ENCODE measurements around the gene ATE1. TPM values are rescaled to one million over a fixed set of nuclear protein-coding genes. Genes with fewer than 3 reads are reported as not detected.
"Not testable (repeated sequence)": the region's sequence is repeated elsewhere in the genome, so short reads cannot be mapped to it uniquely, and the experiment has no call there.

Gene ATE1
- total RNA-seq, 3 donors from 2014 or later: 25.0 to 46.8 (median 29.5) TPM

GRCh38 chr10:121926671-121927317, 1.0 kb downstream of the ATE1 start:
- no peak for DNase-seq (ENCODE audit: low spot score in 2 of 2)
- Histone ChIP-seq H3K27ac (peak overlapping the region; percentile 99 to 100), H3K36me3 (no peaks in the 10 kb centered on the region), H3K27me3 (no peaks in the 10 kb centered on the region), H3K9me3 (no peaks in the 10 kb centered on the region), H3K4me3 (peak overlapping the region; percentile 96 to 100 (median 98)), H3K4me1 (peaks cover 0 to 4% of the 10 kb centered on the region in 2 donors)
- TF ChIP-seq POLR2AphosphoS5 (IDR thresholded peaks at IDR 0.05) (no peak), POLR2A (IDR thresholded peaks at IDR 0.05) (no peak), CTCF (IDR thresholded peaks at IDR 0.05) (no peak)
- intact Hi-C loops (cut with DNase I; ENCODE audit: low total_unique reads): no loop called here

- no peak for DNase-seq (ENCODE audit: low spot score in 2 of 2)
- no peak for TF ChIP-seq CTCF (IDR thresholded peaks at IDR 0.05)
- TF ChIP-seq POLR2AphosphoS5 (IDR thresholded peaks at IDR 0.05): no peak
- no peak for TF ChIP-seq POLR2A (IDR thresholded peaks at IDR 0.05)
- no peaks in the 10 kb centered on the region for H3K27me3 ChIP-seq
- peak overlapping the region in 1 of 2 donors; percentile 99 for H3K27ac ChIP-seq
- H3K36me3 ChIP-seq: no peaks in the 10 kb centered on the region
- H3K9me3 ChIP-seq: no peaks in the 10 kb centered on the region
- H3K4me1 ChIP-seq: peaks cover 0 to 4% of the 10 kb centered on the region in 2 donors
- H3K4me3 ChIP-seq: peak overlapping the region in 1 of 3 donors; percentile 100
- intact Hi-C loops (cut with DNase I; ENCODE audit: low total_unique reads): no loop called here
Measured at GRCh38 chr10:121926157-121926556, 1.7 kb downstream of the ATE1 start.

- Histone ChIP-seq H3K4me3 (no peak overlapping the region), H3K27me3 (no peaks in the 10 kb centered on the region), H3K4me1 (peaks cover 0 to 4% of the 10 kb centered on the region in 2 donors), H3K36me3 (no peaks in the 10 kb centered on the region), H3K9me3 (no peaks in the 10 kb centered on the region), H3K27ac (no peak overlapping the region)
- intact Hi-C loops (cut with DNase I; ENCODE audit: low total_unique reads): no loop called here
- DNase-seq (ENCODE audit: low spot score in 2 of 2): no peak
- no peak for TF ChIP-seq POLR2AphosphoS5 (IDR thresholded peaks at IDR 0.05)
- TF ChIP-seq CTCF (IDR thresholded peaks at IDR 0.05): no peak
- TF ChIP-seq POLR2A (IDR thresholded peaks at IDR 0.05): no peak
Measured at GRCh38 chr10:121921238-121921931, 6.4 kb downstream of the ATE1 start.

- no peaks in the 10 kb centered on the region for H3K36me3 ChIP-seq
- intact Hi-C loops (cut with DNase I; ENCODE audit: low total_unique reads): no loop called here
Measured at GRCh38 chr10:121919666-121920065, 8.2 kb downstream of the ATE1 start.

GRCh38 chr10:121918800-121919199, 9.0 kb downstream of the ATE1 start:
- H3K36me3 ChIP-seq; H3K27me3 ChIP-seq; H3K9me3 ChIP-seq; H3K4me1 ChIP-seq; H3K27ac ChIP-seq; DNase-seq (ENCODE audit: low spot score in 2 of 2); intact Hi-C loops (cut with DNase I; ENCODE audit: low total_unique reads); H3K4me3 ChIP-seq: not testable (repeated sequence)

More at GRCh38 chr10:121919666-121920065, 8.2 kb downstream of the ATE1 start:
- TF ChIP-seq POLR2AphosphoS5 (IDR thresholded peaks at IDR 0.05) (no peak), POLR2A (IDR thresholded peaks at IDR 0.05) (no peak), CTCF (IDR thresholded peaks at IDR 0.05) (no peak)
- DNase-seq (ENCODE audit: low spot score in 2 of 2): no peak
- H3K9me3 ChIP-seq: no peaks in the 10 kb centered on the region
- no peak overlapping the region for H3K4me3 ChIP-seq
- H3K27me3 ChIP-seq: no peaks in the 10 kb centered on the region
- no peaks in the 10 kb centered on the region for H3K4me1 ChIP-seq
- H3K27ac ChIP-seq: no peak overlapping the region

Data from breast epithelium (tissue), 4 donors.